Measurements from ENCODE around the gene UBE4A.

UBE4A gene

DNA sequence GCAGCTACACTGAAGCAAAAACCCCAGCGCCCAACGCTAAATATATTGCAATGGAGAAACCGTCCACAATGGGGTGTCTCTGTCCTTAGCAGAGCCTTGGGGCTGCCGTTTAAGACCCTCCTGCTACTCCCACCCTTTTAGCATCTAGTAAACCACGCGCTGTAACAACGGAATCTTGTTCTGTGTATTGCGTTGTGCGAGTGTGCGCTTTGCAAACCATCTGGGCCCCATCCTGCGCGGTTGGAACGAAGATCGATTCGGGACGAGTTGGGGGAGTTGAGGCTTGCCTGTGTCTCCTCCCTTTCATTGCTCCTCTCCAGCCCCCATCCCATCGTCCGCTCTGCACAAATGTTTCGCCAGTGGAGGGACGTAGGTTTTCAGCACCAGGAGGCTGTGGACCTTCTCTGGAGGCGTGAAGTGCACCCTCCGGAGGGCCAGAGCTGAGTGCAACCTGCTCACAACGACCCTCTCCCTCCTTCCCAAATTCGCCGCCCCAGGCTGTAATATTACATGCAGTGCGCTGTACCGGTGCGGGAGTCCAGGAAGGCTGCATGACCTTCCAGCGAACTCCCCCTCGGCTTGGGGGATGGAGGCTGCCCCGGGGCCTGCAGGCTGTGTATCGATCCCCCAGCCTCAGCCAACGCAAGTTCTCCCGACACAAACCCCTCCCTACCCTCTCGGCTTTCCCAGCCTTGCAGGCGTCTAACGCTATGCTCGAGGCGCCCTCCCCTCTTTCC is 75.3 kb downstream of the UBE4A start:
- peaks cover 44% of the 10 kb centered on the region for H3K79me2 ChIP-seq (ENCODE audit: insufficient read depth, low read length)
- peaks cover 7% of the 10 kb centered on the region for H3K36me3 ChIP-seq (ENCODE audit: insufficient read depth, low read length)
- H3K27me3 ChIP-seq (ENCODE audit: insufficient read depth, low read length, poor library complexity), result no peaks in the 10 kb centered on the region
- H3K4me3 ChIP-seq (ENCODE audit: low read depth in 1 of 2, low read length in 2 of 2), result peak overlapping the region; percentile 54 to 72; a peak in 3 of 4 replicates
- TF ChIP-seq, protein P1, sequence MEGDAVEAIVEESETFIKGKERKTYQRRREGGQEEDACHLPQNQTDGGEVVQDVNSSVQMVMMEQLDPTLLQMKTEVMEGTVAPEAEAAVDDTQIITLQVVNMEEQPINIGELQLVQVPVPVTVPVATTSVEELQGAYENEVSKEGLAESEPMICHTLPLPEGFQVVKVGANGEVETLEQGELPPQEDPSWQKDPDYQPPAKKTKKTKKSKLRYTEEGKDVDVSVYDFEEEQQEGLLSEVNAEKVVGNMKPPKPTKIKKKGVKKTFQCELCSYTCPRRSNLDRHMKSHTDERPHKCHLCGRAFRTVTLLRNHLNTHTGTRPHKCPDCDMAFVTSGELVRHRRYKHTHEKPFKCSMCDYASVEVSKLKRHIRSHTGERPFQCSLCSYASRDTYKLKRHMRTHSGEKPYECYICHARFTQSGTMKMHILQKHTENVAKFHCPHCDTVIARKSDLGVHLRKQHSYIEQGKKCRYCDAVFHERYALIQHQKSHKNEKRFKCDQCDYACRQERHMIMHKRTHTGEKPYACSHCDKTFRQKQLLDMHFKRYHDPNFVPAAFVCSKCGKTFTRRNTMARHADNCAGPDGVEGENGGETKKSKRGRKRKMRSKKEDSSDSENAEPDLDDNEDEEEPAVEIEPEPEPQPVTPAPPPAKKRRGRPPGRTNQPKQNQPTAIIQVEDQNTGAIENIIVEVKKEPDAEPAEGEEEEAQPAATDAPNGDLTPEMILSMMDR (IDR thresholded peaks at IDR 0.05; ENCODE audit: borderline replicate concordance, extremely low read depth, low read length, poor library complexity, severe bottlenecking), result peak; percentile 40
- no peak for TF ChIP-seq EZH2 (IDR thresholded peaks at IDR 0.05; ENCODE audit: borderline replicate concordance, low read depth, low read length, severe bottlenecking)
- peaks cover 37% of the 10 kb centered on the region for H3K4me1 ChIP-seq (ENCODE audit: insufficient read depth, low read length)
- H4K20me1 ChIP-seq (ENCODE audit: insufficient read depth, low read length), result peaks cover 27% of the 10 kb centered on the region
- H3K27ac ChIP-seq (ENCODE audit: low read length), result peak overlapping the region; percentile 98
- peak; percentile 20 for ATAC-seq (ENCODE audit: insufficient read depth, low read depth)
- peak overlapping the region; percentile 80 for H3K4me2 ChIP-seq (ENCODE audit: insufficient read depth, low read length)
- no peaks in the 10 kb centered on the region for H3K9me3 ChIP-seq (ENCODE audit: insufficient read depth, low read length, severe bottlenecking)
- peak overlapping the region; percentile 94 for H3K9ac ChIP-seq (ENCODE audit: low read depth, low read length)
- H2AFZ ChIP-seq (ENCODE audit: low read depth, low read length), result peak overlapping the region; percentile 82
- peak; percentile 72 for DNase-seq

DNA sequence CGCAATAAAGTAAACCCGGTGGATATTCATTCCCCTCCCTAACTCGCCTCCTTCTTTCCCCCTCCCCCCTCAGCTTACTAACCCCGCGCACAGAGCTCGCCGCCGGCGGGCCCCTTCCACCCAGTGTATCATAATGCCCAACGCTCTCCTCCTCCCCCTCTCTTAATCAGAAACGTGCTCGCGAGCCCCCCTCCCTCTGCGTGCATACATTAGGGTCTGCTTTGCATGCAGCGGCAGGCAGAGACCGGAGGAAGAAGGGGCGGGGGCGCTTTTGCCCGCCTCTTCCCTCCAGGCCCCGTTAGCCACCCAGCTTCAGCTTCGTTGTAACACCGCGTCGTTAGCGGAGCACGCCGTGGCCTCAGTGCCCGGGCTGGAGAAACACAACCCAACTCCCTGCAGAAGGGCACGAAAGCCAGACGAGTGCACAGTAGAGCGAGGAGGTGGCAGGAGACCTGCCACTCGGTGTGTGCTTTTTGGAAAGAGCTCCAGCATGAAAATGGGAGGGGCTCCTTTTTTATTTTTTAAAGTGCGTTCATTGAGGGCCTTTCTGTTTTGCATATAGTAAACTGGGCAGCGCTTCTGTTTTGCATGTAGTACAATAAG is 76.0 kb downstream of the UBE4A start:
- ATAC-seq (ENCODE audit: insufficient read depth, low read depth), result peak; percentile 71

DNA sequence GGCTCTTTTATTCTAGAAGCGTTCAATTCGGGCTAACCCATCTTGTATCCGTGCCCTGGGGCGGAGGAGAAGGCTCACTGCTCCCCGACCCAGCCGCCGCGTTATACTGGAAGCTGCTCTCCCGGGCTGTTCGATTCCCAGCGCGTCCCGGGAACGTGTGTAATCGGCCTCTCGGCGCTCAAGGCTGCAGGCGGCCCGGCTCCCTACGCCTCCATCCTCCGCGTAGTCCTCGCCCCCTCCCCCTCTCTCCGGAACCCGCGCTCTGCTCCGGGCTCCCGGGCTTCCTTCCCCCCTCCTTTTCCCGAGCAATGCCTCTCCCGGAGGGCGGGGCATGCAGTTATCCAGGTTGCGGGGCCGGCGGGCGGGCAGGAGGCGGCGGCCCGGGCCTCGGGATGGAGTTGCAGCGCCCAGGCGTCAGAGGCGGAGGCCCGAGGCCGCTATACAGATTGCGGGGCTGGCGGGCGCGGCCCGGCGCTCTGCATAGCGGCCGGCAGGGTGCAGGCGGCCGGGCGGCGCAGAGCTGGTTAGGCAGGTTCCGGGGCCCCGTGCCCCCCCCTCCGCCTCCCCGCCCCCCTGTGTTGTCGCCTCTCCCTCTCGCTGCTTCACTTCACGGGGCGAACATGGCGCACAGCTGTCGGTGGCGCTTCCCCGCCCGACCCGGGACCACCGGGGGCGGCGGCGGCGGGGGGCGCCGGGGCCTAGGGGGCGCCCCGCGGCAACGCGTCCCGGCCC is 76.7 kb downstream of the UBE4A start, which contains the start of gene KMT2A:
TSS of gene KMT2A (plus strand) at position 600 of the 732 bp plus-strand sequence. CDS start at position 621, 21 bp downstream.
- H3K4me2 ChIP-seq (ENCODE audit: insufficient read depth, low read length), result peak within 1 kb of the TSS; percentile 89
- H3K27ac ChIP-seq (ENCODE audit: low read length), result peak within 1 kb of the TSS; percentile 98
- no peaks in the 10 kb centered on the region for H3K9me3 ChIP-seq (ENCODE audit: insufficient read depth, low read length, severe bottlenecking)
- no peak for TF ChIP-seq EZH2 (IDR thresholded peaks at IDR 0.05; ENCODE audit: borderline replicate concordance, low read depth, low read length, severe bottlenecking)
- TF ChIP-seq, protein P1 (IDR thresholded peaks at IDR 0.05; ENCODE audit: borderline replicate concordance, extremely low read depth, low read length, poor library complexity, severe bottlenecking), result no peak
- peak; percentile 99 for DNase-seq
- peaks cover 40% of the 10 kb centered on the region for H4K20me1 ChIP-seq (ENCODE audit: insufficient read depth, low read length)
- peaks cover 19% of the 10 kb centered on the region for H3K36me3 ChIP-seq (ENCODE audit: insufficient read depth, low read length)
- peaks cover 50% of the 10 kb centered on the region for H3K4me1 ChIP-seq (ENCODE audit: insufficient read depth, low read length)
- H3K4me3 ChIP-seq (ENCODE audit: low read depth in 1 of 2, low read length in 2 of 2), result peak within 1 kb of the TSS; percentile 74 to 85
- H2AFZ ChIP-seq (ENCODE audit: low read depth, low read length), result peak within 1 kb of the TSS; percentile 82
- peaks cover 57% of the 10 kb centered on the region for H3K79me2 ChIP-seq (ENCODE audit: insufficient read depth, low read length)
- H3K27me3 ChIP-seq (ENCODE audit: insufficient read depth, low read length, poor library complexity), result no peaks in the 10 kb centered on the region
- H3K9ac ChIP-seq (ENCODE audit: low read depth, low read length), result peak within 1 kb of the TSS; percentile 94
- ATAC-seq (ENCODE audit: insufficient read depth, low read depth), result peak; percentile 47

More for the DNA sequence above, 76.0 kb downstream of the UBE4A start:
- Histone ChIP-seq H3K4me1 (ENCODE audit: insufficient read depth, low read length) (peaks cover 44% of the 10 kb centered on the region), H3K9ac (ENCODE audit: low read depth, low read length) (peak overlapping the region; percentile 94), H3K27me3 (ENCODE audit: insufficient read depth, low read length, poor library complexity) (no peaks in the 10 kb centered on the region), H4K20me1 (ENCODE audit: insufficient read depth, low read length) (peaks cover 34% of the 10 kb centered on the region), H3K36me3 (ENCODE audit: insufficient read depth, low read length) (peaks cover 14% of the 10 kb centered on the region), H3K4me3 (ENCODE audit: low read depth in 1 of 2, low read length in 2 of 2) (peak overlapping the region; percentile 54 to 72; a peak in 3 of 4 replicates), H2AFZ (ENCODE audit: low read depth, low read length) (peak overlapping the region; percentile 82), H3K9me3 (ENCODE audit: insufficient read depth, low read length, severe bottlenecking) (no peaks in the 10 kb centered on the region), H3K79me2 (ENCODE audit: insufficient read depth, low read length) (peaks cover 51% of the 10 kb centered on the region), H3K4me2 (ENCODE audit: insufficient read depth, low read length) (peak overlapping the region; percentile 80), H3K27ac (ENCODE audit: low read length) (peak overlapping the region; percentile 98)
- TF ChIP-seq, protein P1 (IDR thresholded peaks at IDR 0.05; ENCODE audit: borderline replicate concordance, extremely low read depth, low read length, poor library complexity, severe bottlenecking), result no peak
- TF ChIP-seq EZH2 (IDR thresholded peaks at IDR 0.05; ENCODE audit: borderline replicate concordance, low read depth, low read length, severe bottlenecking), result no peak
- DNase-seq, result peak; percentile 95

Measured in DND-41 (cell line).